Thyroid gland (tissue), 4 donors: ENCODE data around the gene TMEM170A. TPM values are rescaled to one million over a fixed set of nuclear protein-coding genes. Genes with fewer than 3 reads are reported as not detected.
A peak's percentile ranks its signal among the peaks of the same experiment; 100 is the strongest.

ENCODE experiments used
- DNase-seq, 2 donors: peaks; one replicate each; pipeline ENCODE4 v3.0.0-alpha.2; 2019
- H3K27ac ChIP-seq, 3 donors: fragments of 200-600 bp; sonication (generic); 1 replicate in 2 of 3; 2 replicates in 1 of 3; pipeline ENCODE4 v1.5.1; 2016 to 2019; ENCODE audit warnings: mild to moderate bottlenecking in 1 of 3, moderate library complexity in 1 of 3
- H3K27me3 ChIP-seq: fragments of 200-600 bp; sonication (generic); one replicate; pipeline ENCODE4 v1.5.1; 2019
- H3K36me3 ChIP-seq, 2 donors: fragments of 200-600 bp; sonication (generic); one replicate each; pipeline ENCODE4 v1.5.1; 2016 to 2019
- H3K4me1 ChIP-seq, 2 donors: fragments of 200-600 bp; sonication (generic); one replicate each; pipeline ENCODE4 v1.5.1; 2017 to 2019
- H3K4me3 ChIP-seq, 3 donors: fragments of 200-600 bp; sonication (generic); replicated peaks in 1 of 3; 1 replicate in 2 of 3; 2 replicates in 1 of 3; pipeline ENCODE4 v1.5.1; 2016; ENCODE audit warnings: mild to moderate bottlenecking in 1 of 3
- H3K9me3 ChIP-seq: fragments of 200-600 bp; sonication (generic); one replicate; pipeline ENCODE4 v1.5.1; 2017
- CTCF ChIP-seq, 6 experiments: fragments of 200-600 bp in 3 of 6; fragments of 450-650 bp in 3 of 6; sonication (generic) in 3 of 6; IDR thresholded peaks; one replicate each; pipeline ENCODE4 v1.5.1; 2016 to 2019; ENCODE audit warnings: antibody characterized with exemption in 6 of 6, mild to moderate bottlenecking in 2 of 6, inconsistent platforms in 1 of 6, moderate library complexity in 1 of 6
- POLR2A ChIP-seq, 2 donors: fragments of 450-650 bp; IDR thresholded peaks; one replicate each; pipeline ENCODE4 v1.6.1; 2017; ENCODE audit warnings: antibody characterized with exemption in 2 of 2, mild to moderate bottlenecking in 2 of 2, moderate library complexity in 1 of 2
- WGBS, 2 donors: methylation state at CpG; one replicate each; pipeline ENCODE4 v1.1.5; 2017; 5-methylcytosine and 5-hydroxymethylcytosine counted together
- intact Hi-C: fragments of 100-400 bp; cut with DNase I; formaldehyde crosslinking; loops from one replicate; pipeline ENCODE4 v1.15.1; 2023
- total RNA-seq, 4 donors: library from RNA; depleted of rRNA; stranded (reverse); fragments of >200 nt; gene quantifications; one replicate each; pipeline ENCODE4 v1.2.3, GENCODE V29; 2016

TMEM170A gene
- total RNA-seq, 4 donors from 2014 or later = 27.1 to 41.9 (median 30.7) TPM

DNA sequence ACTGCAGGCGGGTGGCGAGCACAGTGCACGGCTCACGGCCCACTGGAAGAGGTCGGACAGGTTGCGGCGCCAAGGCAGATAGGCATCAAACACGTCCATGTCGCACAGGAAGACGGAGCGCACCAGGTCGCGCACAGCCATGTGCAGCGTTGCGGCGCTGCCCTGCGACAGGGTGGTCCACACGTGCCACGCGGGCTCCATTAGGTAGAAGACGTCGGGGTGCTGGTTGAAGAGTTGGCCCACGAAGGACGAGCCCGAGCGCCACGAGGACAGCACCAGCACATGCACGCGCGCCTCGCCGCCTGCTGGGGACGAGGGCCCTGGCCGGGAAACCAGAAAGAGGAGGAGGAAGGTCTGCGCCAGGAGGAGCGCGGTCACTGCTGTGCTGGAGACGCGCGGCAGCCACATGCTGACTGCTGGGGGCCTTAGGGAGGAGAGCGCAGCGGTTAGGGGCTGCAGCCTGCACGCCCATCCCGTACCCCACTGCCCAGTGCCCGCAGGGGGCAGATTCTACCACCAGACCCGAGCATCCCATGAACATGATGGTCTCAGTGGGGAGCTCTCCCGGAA, 15.0 kb upstream of the TMEM170A start:
- no peaks in the 10 kb centered on the region for H3K9me3 ChIP-seq
- TF ChIP-seq CTCF (IDR thresholded peaks at IDR 0.05) = no peak
- TF ChIP-seq POLR2A (IDR thresholded peaks at IDR 0.05) = no peak
- intact Hi-C loops = loop anchor here (10.0 kb wide), 1 partner anchor 75 kb away; the partner anchor contains the start of gene TMEM231
- no peak overlapping the region for H3K27ac ChIP-seq
- 94 to 96% methylated on average over 43 to 47 of the region's 47 CpGs for WGBS, 2 donors
- H3K36me3 ChIP-seq = no peaks in the 10 kb centered on the region
- no peak for DNase-seq
- no peak overlapping the region for H3K4me3 ChIP-seq
- peaks cover 0 to 13% of the 10 kb centered on the region in 2 donors for H3K4me1 ChIP-seq
- H3K27me3 ChIP-seq = no peaks in the 10 kb centered on the region

GRCh38 chr16:75478480-75479345, 14.2 kb upstream of the TMEM170A start:
- 96% methylated on average over 72 to 80 of the region's 80 CpGs for WGBS, 2 donors
- no peaks in the 10 kb centered on the region for H3K36me3 ChIP-seq
- H3K27ac ChIP-seq = no peak overlapping the region
- intact Hi-C loops = loop anchor here (10.0 kb wide), 1 partner anchor 76 kb away; the partner anchor contains the start of gene TMEM231
- H3K4me3 ChIP-seq = no peak overlapping the region
- H3K9me3 ChIP-seq = no peaks in the 10 kb centered on the region
- H3K27me3 ChIP-seq = no peaks in the 10 kb centered on the region
- TF ChIP-seq CTCF (IDR thresholded peaks at IDR 0.05) (no peak), POLR2A (IDR thresholded peaks at IDR 0.05) (no peak)
- DNase-seq = no peak
- H3K4me1 ChIP-seq = peaks cover 0 to 13% of the 10 kb centered on the region in 2 donors

- no peaks in the 10 kb centered on the region for H3K9me3 ChIP-seq
- no peak for TF ChIP-seq CTCF (IDR thresholded peaks at IDR 0.05)
- TF ChIP-seq POLR2A (IDR thresholded peaks at IDR 0.05) = no peak
- no peaks in the 10 kb centered on the region for H3K27me3 ChIP-seq
- H3K36me3 ChIP-seq = no peaks in the 10 kb centered on the region
- 22 to 46% methylated on average over 4 of the region's 4 CpGs for WGBS, 2 donors
- intact Hi-C loops = loop anchor here (10.0 kb wide), 1 partner anchor 77 kb away; the partner anchor contains the start of gene TMEM231
- no peak overlapping the region for H3K4me3 ChIP-seq
- DNase-seq = peak; percentile 74 to 78
- H3K4me1 ChIP-seq = peaks cover 0 to 6% of the 10 kb centered on the region in 2 donors
- H3K27ac ChIP-seq = no peak overlapping the region
Measured at GRCh38 chr16:75477680-75478473, 13.4 kb upstream of the TMEM170A start.

DNA sequence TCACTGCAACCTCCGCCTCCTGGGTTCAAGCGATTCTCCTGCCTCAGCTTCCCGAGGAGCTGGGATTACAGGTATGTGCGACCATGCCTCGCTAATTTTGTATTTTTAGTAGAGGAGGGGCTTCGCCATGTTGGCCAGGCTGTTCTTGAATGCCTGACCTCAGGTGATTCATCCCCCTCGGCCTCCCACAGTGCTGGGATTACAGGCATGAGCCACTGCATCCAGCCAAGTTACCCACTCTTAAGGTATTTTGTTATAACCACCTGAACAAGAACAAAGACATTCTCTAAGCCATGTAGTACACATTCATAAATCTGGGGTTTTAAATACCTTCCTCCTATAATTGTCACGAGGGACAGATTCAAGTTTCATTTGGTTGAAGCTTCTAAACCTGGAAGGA, 12.3 kb upstream of the TMEM170A start:
- intact Hi-C loops = loop anchor here (10.0 kb wide), 1 partner anchor 78 kb away; the partner anchor contains the start of gene TMEM231
- 76 to 87% methylated on average over 8 of the region's 8 CpGs for WGBS, 2 donors
- no peak for DNase-seq
- H3K9me3 ChIP-seq = no peaks in the 10 kb centered on the region
- no peaks in the 10 kb centered on the region for H3K36me3 ChIP-seq
- no peaks in the 10 kb centered on the region for H3K27me3 ChIP-seq
- TF ChIP-seq CTCF (IDR thresholded peaks at IDR 0.05) (no peak), POLR2A (IDR thresholded peaks at IDR 0.05) (no peak)
- H3K27ac ChIP-seq = no peak overlapping the region
- peaks cover 0 to 5% of the 10 kb centered on the region in 2 donors for H3K4me1 ChIP-seq
- no peak overlapping the region for H3K4me3 ChIP-seq
